Natural killer cell (primary cell): ENCODE measurements around the gene TBL1XR1. TPM values are rescaled to one million over a fixed set of nuclear protein-coding genes. Genes with fewer than 3 reads are reported as not detected.
"Not testable (repeated sequence)": the region's sequence is repeated elsewhere in the genome, so short reads cannot be mapped to it uniquely, and the experiment has no call there.

Experiments
- ATAC-seq, 3 donors: fragments of 150-1000 bp in 2 of 3; fragments of 200-7000 bp in 1 of 3; cut with Tn5 transposase; 1 replicate in 1 of 3; 2 replicates in 2 of 3; pipeline ENCODE4 v1.10.0; 2021; ENCODE audit warnings: mild to moderate bottlenecking in 2 of 3, moderate library complexity in 2 of 3
- DNase-seq, 2 donors: peaks; one replicate each; pipeline versions ENCODE4 v3.0.0 to v3.0.0-alpha.2; 2013 to 2021; ENCODE audit warnings: mixed read lengths in 1 of 2
- H3K27ac ChIP-seq: one replicate; pipeline ENCODE4 v1.5.1; 2013; ENCODE audit warnings: mild to moderate bottlenecking, low read length
- H3K27me3 ChIP-seq: one replicate; pipeline ENCODE4 v1.6.1; 2013; ENCODE audit warnings: low read length; ENCODE audit not compliant: control insufficient read depth, insufficient read depth
- H3K36me3 ChIP-seq: one replicate; pipeline ENCODE4 v1.6.1; 2013; ENCODE audit warnings: low read length; ENCODE audit not compliant: control insufficient read depth, insufficient read depth
- H3K4me1 ChIP-seq: one replicate; pipeline ENCODE4 v1.6.1; 2013; ENCODE audit warnings: low read length; ENCODE audit not compliant: control insufficient read depth, insufficient read depth
- H3K4me3 ChIP-seq: one replicate; pipeline ENCODE4 v1.5.1; 2013; ENCODE audit warnings: low read length
- H3K9me3 ChIP-seq: one replicate; pipeline ENCODE4 v1.6.1; 2013; ENCODE audit warnings: low read length; ENCODE audit not compliant: control insufficient read depth, insufficient read depth
- H3K27ac Mint-ChIP-seq, 2 donors: one replicate each; pipeline ENCODE4 v1.8.0; 2022; ENCODE audit warnings: mild to moderate bottlenecking in 2 of 2, mixed read lengths in 2 of 2, moderate library complexity in 1 of 2
- H3K27me3 Mint-ChIP-seq, 2 donors: one replicate each; pipeline ENCODE4 v1.8.0; 2022; ENCODE audit warnings: low read depth in 2 of 2, mixed read lengths in 2 of 2
- H3K36me3 Mint-ChIP-seq: one replicate; pipeline ENCODE4 v1.8.0; 2022; ENCODE audit warnings: mixed read lengths
- H3K4me1 Mint-ChIP-seq, 2 donors: one replicate each; pipeline ENCODE4 v1.8.0; 2022; ENCODE audit warnings: mixed read lengths in 2 of 2
- H3K4me3 Mint-ChIP-seq: one replicate; pipeline ENCODE4 v1.8.0; 2022; ENCODE audit warnings: mild to moderate bottlenecking, moderate library complexity, mixed read lengths
- H3K9me3 Mint-ChIP-seq, 2 donors: one replicate each; pipeline ENCODE4 v1.8.0; 2022; ENCODE audit warnings: mixed read lengths in 2 of 2
- WGBS: methylation state at CpG from one replicate; pipeline ENCODE4 v1.1.7; 2013; ENCODE audit warnings: missing lambda C conversion rate; ENCODE audit not compliant: insufficient coverage; 5-methylcytosine and 5-hydroxymethylcytosine counted together
- intact Hi-C: fragments of 100-400 bp; cut with micrococcal nuclease; formaldehyde crosslinking; loops from one replicate; pipeline ENCODE4 v1.14.2; 2022
- total RNA-seq, 4 donors: library from RNA; stranded (reverse); fragments of 120-200 nt in 1 of 4; gene quantifications; one replicate each; pipeline versions ENCODE4 v1.2.3 to v1.2.4, GENCODE V29; 2013 to 2022
- TF ChIP-seq, protein P1 (sequence below): fragments of 200-600 bp; IDR thresholded peaks from one replicate; pipeline ENCODE4 v1.8.0; 2022; ENCODE audit warnings: antibody characterized with exemption

The TBL1XR1 gene
- total RNA-seq, 3 donors from 2014 or later (not counting 1 experiment from before 2014, with no cell fraction given) = 74.6 to 118 (median 81.7) TPM

DNA sequence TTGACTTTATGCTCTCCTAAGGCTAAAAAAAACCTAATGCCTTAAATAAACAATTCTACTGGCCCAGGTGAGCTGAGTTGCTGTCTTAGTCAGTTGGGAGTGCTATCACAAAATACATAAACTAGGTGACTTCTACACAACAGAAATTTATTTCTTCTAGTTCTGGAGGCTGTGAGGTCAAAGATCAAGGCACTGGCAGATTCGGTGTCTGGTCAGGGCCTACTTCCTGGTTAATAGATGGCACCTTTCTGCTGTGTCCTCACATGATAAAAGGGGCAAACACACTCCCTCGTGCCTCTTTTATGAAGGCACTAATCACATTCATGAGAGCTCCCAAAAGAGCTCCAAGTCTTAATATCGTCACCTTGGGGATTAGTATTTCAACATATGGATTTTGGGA, 11.5 kb upstream of the TBL1XR1 start:
- H3K4me1 Mint-ChIP-seq = peaks cover 0 to 14% of the 10 kb centered on the region in 2 donors
- no peaks in the 10 kb centered on the region for H3K9me3 ChIP-seq
- no peak overlapping the region for H3K27ac Mint-ChIP-seq
- no peaks in the 10 kb centered on the region for H3K27me3 Mint-ChIP-seq
- no peak overlapping the region for H3K4me3 ChIP-seq
- H3K4me3 Mint-ChIP-seq = no peak overlapping the region
- no peaks in the 10 kb centered on the region for H3K9me3 Mint-ChIP-seq
- no peak overlapping the region for H3K27ac ChIP-seq
- 74% methylated on average over 3 of the region's 3 CpGs for WGBS
- intact Hi-C loops = no loop called here
- no peaks in the 10 kb centered on the region for H3K4me1 ChIP-seq
- no peak for DNase-seq
- TF ChIP-seq, protein P1, sequence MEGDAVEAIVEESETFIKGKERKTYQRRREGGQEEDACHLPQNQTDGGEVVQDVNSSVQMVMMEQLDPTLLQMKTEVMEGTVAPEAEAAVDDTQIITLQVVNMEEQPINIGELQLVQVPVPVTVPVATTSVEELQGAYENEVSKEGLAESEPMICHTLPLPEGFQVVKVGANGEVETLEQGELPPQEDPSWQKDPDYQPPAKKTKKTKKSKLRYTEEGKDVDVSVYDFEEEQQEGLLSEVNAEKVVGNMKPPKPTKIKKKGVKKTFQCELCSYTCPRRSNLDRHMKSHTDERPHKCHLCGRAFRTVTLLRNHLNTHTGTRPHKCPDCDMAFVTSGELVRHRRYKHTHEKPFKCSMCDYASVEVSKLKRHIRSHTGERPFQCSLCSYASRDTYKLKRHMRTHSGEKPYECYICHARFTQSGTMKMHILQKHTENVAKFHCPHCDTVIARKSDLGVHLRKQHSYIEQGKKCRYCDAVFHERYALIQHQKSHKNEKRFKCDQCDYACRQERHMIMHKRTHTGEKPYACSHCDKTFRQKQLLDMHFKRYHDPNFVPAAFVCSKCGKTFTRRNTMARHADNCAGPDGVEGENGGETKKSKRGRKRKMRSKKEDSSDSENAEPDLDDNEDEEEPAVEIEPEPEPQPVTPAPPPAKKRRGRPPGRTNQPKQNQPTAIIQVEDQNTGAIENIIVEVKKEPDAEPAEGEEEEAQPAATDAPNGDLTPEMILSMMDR = no peak
- no peak for ATAC-seq
- H3K27me3 ChIP-seq = no peaks in the 10 kb centered on the region
- no peaks in the 10 kb centered on the region for H3K36me3 Mint-ChIP-seq
- H3K36me3 ChIP-seq = no peaks in the 10 kb centered on the region

DNA sequence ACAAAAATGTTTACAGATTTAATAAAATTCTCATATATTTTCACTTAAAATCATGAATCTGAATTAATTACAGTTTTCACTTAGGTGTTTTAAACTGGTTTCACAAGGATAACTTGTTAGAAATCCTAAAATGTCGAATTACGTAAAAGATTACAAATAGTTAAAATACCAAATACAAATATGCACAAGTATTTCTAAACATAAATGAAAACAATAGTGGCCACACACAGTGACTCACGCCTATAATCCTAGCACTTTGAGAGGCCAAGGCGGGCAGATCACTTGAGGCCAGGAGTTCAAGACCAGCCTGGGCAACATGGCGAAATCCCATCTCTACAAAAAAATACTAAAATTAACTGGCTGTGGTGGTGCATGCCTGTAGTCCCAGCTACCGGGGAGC, 10.9 kb upstream of the TBL1XR1 start:
- H3K27ac Mint-ChIP-seq = no peak overlapping the region
- DNase-seq = no peak
- no peak overlapping the region for H3K27ac ChIP-seq
- intact Hi-C loops = no loop called here
- H3K27me3 ChIP-seq = no peaks in the 10 kb centered on the region
- no peak overlapping the region for H3K4me3 Mint-ChIP-seq
- ATAC-seq = no peak
- no peaks in the 10 kb centered on the region for H3K36me3 Mint-ChIP-seq
- H3K4me1 Mint-ChIP-seq = peaks cover 0 to 14% of the 10 kb centered on the region in 2 donors
- H3K4me3 ChIP-seq = no peak overlapping the region
- H3K27me3 Mint-ChIP-seq = no peaks in the 10 kb centered on the region
- TF ChIP-seq, protein P1 = no peak
- no peaks in the 10 kb centered on the region for H3K4me1 ChIP-seq
- H3K36me3 ChIP-seq = no peaks in the 10 kb centered on the region
- no peaks in the 10 kb centered on the region for H3K9me3 Mint-ChIP-seq
- H3K9me3 ChIP-seq = no peaks in the 10 kb centered on the region
- WGBS = 93% methylated on average over 6 of the region's 6 CpGs

DNA sequence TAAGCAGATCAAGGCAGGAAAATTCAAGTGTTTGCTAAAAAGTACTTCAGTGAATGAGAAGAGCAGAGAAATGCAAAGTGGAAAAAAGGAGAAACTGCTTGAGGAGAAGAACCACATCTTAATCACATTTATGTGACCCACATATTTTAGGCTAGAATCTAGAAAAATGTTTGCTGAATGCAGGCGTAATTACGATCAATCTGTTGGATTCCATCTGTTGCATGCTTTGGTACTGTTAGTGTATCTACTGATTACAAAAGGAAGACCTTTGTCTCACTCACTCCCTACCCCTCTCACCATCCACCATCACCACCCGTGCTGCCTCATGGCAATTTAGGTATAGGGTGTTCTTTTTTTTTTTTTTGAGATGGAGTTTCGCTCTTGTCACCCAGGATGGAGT, 9.7 kb upstream of the TBL1XR1 start:
- H3K36me3 ChIP-seq = no peaks in the 10 kb centered on the region
- Mint-ChIP-seq H3K4me1 (peaks cover 8 to 14% of the 10 kb centered on the region in 2 donors), H3K27ac (no peak overlapping the region), H3K27me3 (no peaks in the 10 kb centered on the region), H3K9me3 (no peaks in the 10 kb centered on the region), H3K4me3 (no peak overlapping the region), H3K36me3 (no peaks in the 10 kb centered on the region)
- no peaks in the 10 kb centered on the region for H3K27me3 ChIP-seq
- TF ChIP-seq, protein P1 = no peak
- intact Hi-C loops = no loop called here
- ATAC-seq (no peak), DNase-seq (no peak)
- H3K9me3 ChIP-seq = no peaks in the 10 kb centered on the region
- 80% methylated on average over 1 of the region's 4 CpGs for WGBS
- H3K27ac ChIP-seq = no peak overlapping the region
- no peaks in the 10 kb centered on the region for H3K4me1 ChIP-seq
- H3K4me3 ChIP-seq = no peak overlapping the region

DNA sequence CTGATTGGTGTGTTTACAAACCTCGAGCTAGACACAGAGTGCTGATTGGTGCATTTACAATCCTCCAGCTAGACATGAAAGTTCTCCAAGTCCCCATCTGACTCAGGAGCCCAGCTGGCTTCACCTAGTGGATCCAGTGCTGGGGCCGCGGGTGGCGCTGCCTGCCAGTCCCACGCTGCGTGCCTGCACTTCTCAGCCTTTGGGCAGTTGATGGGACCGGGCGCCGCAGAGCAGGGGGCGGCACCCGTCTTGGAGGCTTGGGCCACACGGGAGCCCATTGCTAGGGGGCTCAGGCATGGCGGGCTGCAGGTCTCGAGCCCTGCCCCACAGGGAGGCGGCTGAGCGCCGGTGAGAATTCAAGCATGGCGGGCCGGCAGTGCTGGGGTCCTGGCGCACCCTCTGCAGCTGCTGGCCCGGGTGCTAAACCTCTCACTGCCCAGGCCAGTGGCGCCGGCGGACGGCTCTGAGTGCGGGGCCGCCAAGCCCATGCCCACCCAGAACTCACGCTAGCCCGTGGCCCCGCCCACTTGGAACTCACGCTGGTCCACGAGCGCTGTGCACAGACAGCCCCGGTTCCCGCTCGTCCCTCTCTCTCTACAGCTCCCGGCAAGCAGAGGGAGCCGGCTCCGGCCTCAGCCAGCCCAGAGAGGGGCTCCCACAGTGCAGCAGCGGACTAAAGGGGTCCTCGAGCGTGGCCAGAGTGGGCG, 6.6 kb upstream of the TBL1XR1 start:
- H3K9me3 Mint-ChIP-seq = no peaks in the 10 kb centered on the region
- Histone ChIP-seq H3K36me3 (no peaks in the 10 kb centered on the region), H3K27ac (no peak overlapping the region), H3K4me1 (peaks cover 10% of the 10 kb centered on the region), H3K4me3 (no peak overlapping the region), H3K27me3 (no peaks in the 10 kb centered on the region), H3K9me3 (no peaks in the 10 kb centered on the region)
- no peak overlapping the region for H3K4me3 Mint-ChIP-seq
- H3K27me3 Mint-ChIP-seq = no peaks in the 10 kb centered on the region
- 98% methylated on average over 43 of the region's 43 CpGs for WGBS
- intact Hi-C loops = no loop called here
- TF ChIP-seq, protein P1 = no peak
- no peak overlapping the region for H3K27ac Mint-ChIP-seq
- peaks cover 21 to 23% of the 10 kb centered on the region in 2 donors for H3K4me1 Mint-ChIP-seq
- H3K36me3 Mint-ChIP-seq = no peaks in the 10 kb centered on the region
- ATAC-seq (no peak), DNase-seq (no peak)

DNA sequence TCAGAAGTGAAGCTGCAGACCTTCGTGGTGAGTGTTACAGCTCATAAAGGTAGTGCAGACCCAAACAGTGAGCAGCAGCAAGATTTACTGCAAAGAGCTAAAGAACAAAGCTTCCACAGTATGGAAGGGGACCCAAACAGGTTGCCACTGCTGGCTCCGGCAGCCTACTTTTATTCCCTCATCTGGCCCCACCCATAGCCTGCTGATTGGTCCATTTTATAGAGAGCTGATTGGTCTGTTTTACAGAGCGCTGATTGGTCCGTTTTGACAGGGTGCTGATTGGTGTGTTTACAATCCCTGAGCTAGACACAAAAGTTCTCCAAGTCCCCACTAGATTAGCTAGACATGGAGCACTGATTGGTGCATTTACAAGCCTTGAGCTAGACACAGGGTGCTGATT, 5.7 kb upstream of the TBL1XR1 start:
- H3K36me3 ChIP-seq, H3K27me3 ChIP-seq, DNase-seq, ATAC-seq, H3K9me3 ChIP-seq, H3K4me3 ChIP-seq, H3K27me3 Mint-ChIP-seq, H3K4me3 Mint-ChIP-seq, H3K9me3 Mint-ChIP-seq, intact Hi-C loops, H3K36me3 Mint-ChIP-seq, H3K27ac ChIP-seq: not testable (repeated sequence)
- H3K4me1 ChIP-seq = peaks cover 12% of the 10 kb centered on the region
- 50% methylated on average over 1 of the region's 4 CpGs for WGBS
- peaks cover 27 to 31% of the 10 kb centered on the region in 2 donors for H3K4me1 Mint-ChIP-seq
- peak overlapping the region; percentile 72 to 80 for H3K27ac Mint-ChIP-seq
